HepG2 (cell line): ENCODE results near the gene MYEOV. TPM values are rescaled to one million over a fixed set of nuclear protein-coding genes. Genes with fewer than 3 reads are reported as not detected.

Experiments
- ARID2 ChIP-seq: sonication (generic); formaldehyde crosslinking; IDR thresholded peaks from 2 replicates; pipeline ENCODE4 v1.8.1; 2022; ENCODE audit warnings: mild to moderate bottlenecking, missing genetic modification reagents, borderline replicate concordance
- CEBPB ChIP-seq: IDR thresholded peaks from 2 replicates; pipeline ENCODE4 v1.6.1; 2011; ENCODE audit warnings: low read depth, low read length, improper control_type of control experiment, borderline replicate concordance
- CREB1 ChIP-seq, 2 experiments: fragments of 450-650 bp in 1 of 2; IDR thresholded peaks; 2 replicates each; pipeline ENCODE4 v1.6.1; 2016 to 2017; ENCODE audit warnings: control low read depth in 1 of 2, mild to moderate bottlenecking in 1 of 2, missing compliant biosample characterization in 1 of 2, missing genetic modification characterization in 1 of 2
- FOXA1 ChIP-seq, 2 experiments: fragments of 450-650 bp in 1 of 2; sonication (generic) in 1 of 2; formaldehyde crosslinking in 1 of 2; IDR thresholded peaks; 2 replicates each; pipeline versions ENCODE4 v1.4.0 to v1.6.1; 2016 to 2020; ENCODE audit warnings: missing genetic modification reagents in 1 of 2
- GZF1 ChIP-seq: sonication (generic); formaldehyde crosslinking; IDR thresholded peaks from 2 replicates; pipeline ENCODE4 v1.5.1; 2020; ENCODE audit warnings: mild to moderate bottlenecking, missing genetic modification reagents
- LCORL ChIP-seq, 2 experiments: fragments of 450-650 bp in 1 of 2; sonication (generic) in 1 of 2; formaldehyde crosslinking in 1 of 2; IDR thresholded peaks; 2 replicates each; pipeline versions ENCODE4 v1.5.0 to v1.6.1; 2017 to 2020; ENCODE audit warnings: antibody characterized with exemption in 1 of 2, missing genetic modification reagents in 1 of 2
- PLRG1 ChIP-seq: fragments of 450-650 bp; conservative IDR thresholded peaks from 2 replicates; pipeline ENCODE4 v1.6.1; 2016
- STAT5B ChIP-seq: sonication (generic); formaldehyde crosslinking; IDR thresholded peaks from 2 replicates; pipeline ENCODE4 v1.4.0; 2020; ENCODE audit warnings: missing genetic modification reagents
- ZNF207 ChIP-seq: fragments of 450-650 bp; IDR thresholded peaks from 2 replicates; pipeline ENCODE4 v1.6.1; 2016; ENCODE audit warnings: antibody characterized with exemption, borderline replicate concordance
- ZNF296 ChIP-seq: sonication (generic); formaldehyde crosslinking; conservative IDR thresholded peaks from 2 replicates; pipeline ENCODE4 v1.5.0; 2020; ENCODE audit warnings: mild to moderate bottlenecking, missing genetic modification reagents
- polyA plus RNA-seq, 8 experiments: library from polyadenylated mRNA; depleted of rRNA in 3 of 8; stranded (reverse) in 7 of 8; unstranded in 1 of 8; fragments of >200 nt; fragmentation: Illumina TruSeq in 4 of 8; extraction: Trizol in 4 of 8; gene quantifications; 2 replicates each; pipeline versions ENCODE4 v1.2.1 to v1.2.3, GENCODE V29; 2011 to 2016; ENCODE audit warnings: low read depth in 4 of 8, missing spikeins in 1 of 8, mixed read lengths in 1 of 8; ENCODE audit not compliant: insufficient read depth in 1 of 8
- total RNA-seq, 5 experiments: library from RNA; depleted of rRNA; stranded (reverse); fragments of >200 nt; fragmentation: Illumina TruSeq; extraction: Trizol; gene quantifications; 2 replicates each; pipeline ENCODE4 v1.2.3, GENCODE V29; 2016; ENCODE audit warnings: low read depth in 1 of 5
- TF ChIP-seq, protein P1 (sequence below): fragments of 450-650 bp; IDR thresholded peaks from 2 replicates; pipeline ENCODE4 v1.6.1; 2017

MYEOV gene
- total and polyA plus RNA-seq, 2 of the 13 experiments (the other 11 are each of a cell fraction or from before 2014, with no cell fraction given): 0.33 to 1.8 TPM

DNA sequence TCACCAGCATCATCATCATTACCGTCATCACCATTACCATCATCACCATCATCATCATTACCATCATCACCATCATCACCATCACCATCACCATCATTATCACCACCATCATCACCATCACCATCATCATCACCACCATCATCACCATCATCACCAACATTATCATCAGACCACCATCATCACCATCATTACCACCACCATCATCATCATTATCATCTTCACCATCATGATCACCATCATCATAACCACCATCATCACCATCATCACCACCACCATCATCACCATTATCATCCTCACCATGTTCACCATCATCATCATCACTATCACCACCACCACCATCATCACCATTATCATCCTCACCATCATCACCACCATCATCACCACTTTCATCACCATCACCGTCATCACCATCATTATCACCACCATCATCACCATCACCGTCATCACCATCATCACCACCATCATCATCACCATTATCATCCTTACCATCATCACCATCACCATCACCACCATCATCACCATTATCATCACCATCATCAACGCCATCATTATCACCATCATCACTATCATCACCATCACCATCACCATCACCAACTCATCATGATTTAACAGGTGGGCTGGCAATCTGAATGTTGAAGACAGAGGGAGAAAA is 2.4 kb upstream of the MYEOV start (continued):
- TF ChIP-seq, protein P1, sequence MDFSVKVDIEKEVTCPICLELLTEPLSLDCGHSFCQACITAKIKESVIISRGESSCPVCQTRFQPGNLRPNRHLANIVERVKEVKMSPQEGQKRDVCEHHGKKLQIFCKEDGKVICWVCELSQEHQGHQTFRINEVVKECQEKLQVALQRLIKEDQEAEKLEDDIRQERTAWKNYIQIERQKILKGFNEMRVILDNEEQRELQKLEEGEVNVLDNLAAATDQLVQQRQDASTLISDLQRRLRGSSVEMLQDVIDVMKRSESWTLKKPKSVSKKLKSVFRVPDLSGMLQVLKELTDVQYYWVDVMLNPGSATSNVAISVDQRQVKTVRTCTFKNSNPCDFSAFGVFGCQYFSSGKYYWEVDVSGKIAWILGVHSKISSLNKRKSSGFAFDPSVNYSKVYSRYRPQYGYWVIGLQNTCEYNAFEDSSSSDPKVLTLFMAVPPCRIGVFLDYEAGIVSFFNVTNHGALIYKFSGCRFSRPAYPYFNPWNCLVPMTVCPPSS: peak; percentile 90; the same call in 1 of the 2 replicates
- TF ChIP-seq CREB1 (IDR thresholded peaks at IDR 0.05): peak; percentile 98
- no peak for TF ChIP-seq CREB1 (CRISPR knock-in tag; IDR thresholded peaks at IDR 0.05)
- TF ChIP-seq ZNF296 (CRISPR knock-in tag): no peak
- TF ChIP-seq FOXA1 (IDR thresholded peaks at IDR 0.05): 0 out of 2 replicates have a peak, but pooled peaks have one; percentile 42
- no peak for TF ChIP-seq FOXA1 (CRISPR knock-in tag; IDR thresholded peaks at IDR 0.05)
- TF ChIP-seq CEBPB: no peak
- no peak for TF ChIP-seq ARID2 (CRISPR knock-in tag)
- TF ChIP-seq LCORL (IDR thresholded peaks at IDR 0.05): 0 out of 2 replicates have a peak, but pooled peaks have one; percentile 27
- no peak for TF ChIP-seq LCORL (CRISPR knock-in tag; IDR thresholded peaks at IDR 0.05)
- 0 out of 2 replicates have a peak, but pooled peaks have one; percentile 32 for TF ChIP-seq PLRG1
- no peak for TF ChIP-seq GZF1 (CRISPR knock-in tag)
- TF ChIP-seq STAT5B (CRISPR knock-in tag): no peak
- TF ChIP-seq ZNF207: peak; percentile 82; the same call in 1 of the 2 replicates
